SK-N-SH (cell line): Measurements from ENCODE around the gene APOBR. TPM values are rescaled to one million over a fixed set of nuclear protein-coding genes. Genes with fewer than 3 reads are reported as not detected.

Source experiments
- CTCF ChIA-PET: fragments of 300-600, 350-600 bp; formaldehyde crosslinking; extraction: SDS; loops from one replicate; lab custom pipeline; 2021; lab: Yijun Ruan, JAX
- POLR2A ChIA-PET: fragments of 350-600 bp; sonication (Branson Sonifier 250); formaldehyde crosslinking; extraction: SDS; loops from one replicate; lab custom pipeline; 2020; ENCODE audit warnings: antibody characterized with exemption, inconsistent platforms; lab: Yijun Ruan, JAX
- DNase-seq: peaks from one replicate; pipeline ENCODE4 v3.0.0; 2012
- H2AFZ ChIP-seq: fragments of 200-600 bp; sonication (generic); 2 replicates; pipeline ENCODE4 v1.8.1; 2016; ENCODE audit warnings: antibody characterized with exemption, mild to moderate bottlenecking, low read depth
- H3F3A ChIP-seq: fragments of 200-600 bp; sonication (generic); replicated peaks from 2 replicates; pipeline ENCODE3; 2016; ENCODE audit warnings: antibody characterized with exemption, mild to moderate bottlenecking; ENCODE audit not compliant: insufficient read depth
- H3K27ac ChIP-seq, 2 experiments: fragments of 200-500 bp in 1 of 2; fragments of 200-600 bp in 1 of 2; sonication (Bioruptor generic) in 1 of 2; sonication (generic), shearing (Covaris generic) in 1 of 2; 2 replicates each; pipeline versions ENCODE4 v1.5.1 to v1.6.1; 2014 to 2016; ENCODE audit warnings: low read depth in 2 of 2, inconsistent platforms in 1 of 2, low read length in 1 of 2, mild to moderate bottlenecking in 1 of 2, mixed read lengths in 1 of 2
- H3K27me3 ChIP-seq: fragments of 200-600 bp; sonication (generic), shearing (Covaris generic); 2 replicates; pipeline ENCODE4 v1.6.1; 2016; ENCODE audit warnings: mixed run types; ENCODE audit not compliant: insufficient read depth
- H3K36me3 ChIP-seq, 2 experiments: fragments of 200-500 bp in 1 of 2; fragments of 200-600 bp in 1 of 2; sonication (Bioruptor generic) in 1 of 2; sonication (generic) in 1 of 2; replicated peaks in 1 of 2; 2 replicates each; pipeline versions ENCODE3 to v1.5.1; 2014 to 2016; ENCODE audit warnings: low read length in 1 of 2, mild to moderate bottlenecking in 1 of 2; ENCODE audit not compliant: insufficient read depth in 2 of 2, control insufficient read depth in 1 of 2
- H3K4me1 ChIP-seq, 2 experiments: fragments of 200-500 bp in 1 of 2; fragments of 200-600 bp in 1 of 2; sonication (Bioruptor generic) in 1 of 2; sonication (generic), shearing (Covaris generic) in 1 of 2; 2 replicates each; pipeline versions ENCODE4 v1.5.1 to v1.6.1; 2014 to 2016; ENCODE audit warnings: low read depth in 1 of 2, low read length in 1 of 2, mixed run types in 1 of 2; ENCODE audit not compliant: insufficient read depth in 2 of 2, control insufficient read depth in 1 of 2
- H3K4me2 ChIP-seq: fragments of 200-600 bp; sonication (generic), shearing (Covaris generic); 2 replicates; pipeline ENCODE4 v1.6.1; 2017; ENCODE audit warnings: mixed run types
- H3K4me3 ChIP-seq, 2 experiments: fragments of 200-500 bp in 1 of 2; fragments of 200-600 bp in 1 of 2; sonication (Bioruptor generic) in 1 of 2; sonication (generic), shearing (Covaris generic) in 1 of 2; 2 replicates each; pipeline versions ENCODE4 v1.5.1 to v1.8.1; 2014 to 2016; ENCODE audit warnings: low read depth in 2 of 2, inconsistent platforms in 1 of 2, low read length in 1 of 2, mild to moderate bottlenecking in 1 of 2, mixed read lengths in 1 of 2, moderate library complexity in 1 of 2
- H3K79me2 ChIP-seq: fragments of 200-600 bp; sonication (generic); 2 replicates; pipeline ENCODE4 v1.8.1; 2017; ENCODE audit warnings: mild to moderate bottlenecking; ENCODE audit not compliant: insufficient read depth
- H3K9ac ChIP-seq: fragments of 200-600 bp; sonication (generic); 2 replicates; pipeline ENCODE4 v1.6.1; 2017; ENCODE audit warnings: mixed run types
- H3K9me2 ChIP-seq: fragments of 200-600 bp; sonication (generic); 2 replicates; pipeline ENCODE4 v1.6.1; 2017; ENCODE audit warnings: mixed run types
- H3K9me3 ChIP-seq: fragments of 200-600 bp; sonication (generic); 2 replicates; pipeline ENCODE4 v1.6.1; 2017; ENCODE audit warnings: mixed run types, mild to moderate bottlenecking, moderate library complexity
- H4K20me1 ChIP-seq: fragments of 200-600 bp; sonication (generic); 2 replicates; pipeline ENCODE4 v1.6.1; 2017; ENCODE audit warnings: mild to moderate bottlenecking, mixed run types; ENCODE audit not compliant: insufficient read depth
- CHD2 ChIP-seq: fragments of 150-350 bp; IDR thresholded peaks from 2 replicates; pipeline ENCODE4 v1.6.1; 2018; ENCODE audit warnings: low read length; ENCODE audit not compliant: partially characterized antibody
- ELF1 ChIP-seq: IDR thresholded peaks from 2 replicates; pipeline ENCODE4 v1.4.0; 2012
- FOSL2 ChIP-seq: IDR thresholded peaks from 2 replicates; pipeline ENCODE4 v1.4.0; 2012; ENCODE audit warnings: low read depth, mild to moderate bottlenecking, moderate library complexity, borderline replicate concordance
- GABPA ChIP-seq: IDR thresholded peaks from 2 replicates; pipeline ENCODE4 v1.4.0; 2012; ENCODE audit warnings: low read depth, mild to moderate bottlenecking
- NFIC ChIP-seq: IDR thresholded peaks from 2 replicates; pipeline ENCODE4 v1.4.0; 2012; ENCODE audit warnings: borderline replicate concordance
- RFX5 ChIP-seq: IDR thresholded peaks from 2 replicates; pipeline ENCODE4 v1.6.1; 2012; ENCODE audit warnings: mild to moderate bottlenecking, improper control_type of control experiment, low read length
- WGBS: methylation state at CpG from one replicate; pipeline ENCODE4 v1.1.6; 2017; ENCODE audit warnings: low lambda C conversion rate; 5-methylcytosine and 5-hydroxymethylcytosine counted together
- polyA plus RNA-seq, 3 experiments: library from polyadenylated mRNA; depleted of rRNA; stranded (reverse); fragments of >200 nt; gene quantifications; 2 replicates each; pipeline ENCODE4 v1.2.3, GENCODE V29; 2012
- TF ChIP-seq, protein P1 (sequence below): IDR thresholded peaks from 2 replicates; pipeline ENCODE4; 2012
- TF ChIP-seq, protein P2 (sequence below): IDR thresholded peaks from 2 replicates; pipeline ENCODE4 v1.4.0; 2012; ENCODE audit warnings: low read depth, borderline replicate concordance

APOBR gene
- polyA plus RNA-seq, 1 of the 3 experiments (the other 2 are of a cell fraction), result not detected

GRCh38 chr16:28534542-28535373 is 40.3 kb downstream of the APOBR start:
- TF ChIP-seq CHD2 (no peak), RFX5 (no peak), NFIC (no peak), GABPA (no peak), FOSL2 (no peak)
- TF ChIP-seq, protein P1, sequence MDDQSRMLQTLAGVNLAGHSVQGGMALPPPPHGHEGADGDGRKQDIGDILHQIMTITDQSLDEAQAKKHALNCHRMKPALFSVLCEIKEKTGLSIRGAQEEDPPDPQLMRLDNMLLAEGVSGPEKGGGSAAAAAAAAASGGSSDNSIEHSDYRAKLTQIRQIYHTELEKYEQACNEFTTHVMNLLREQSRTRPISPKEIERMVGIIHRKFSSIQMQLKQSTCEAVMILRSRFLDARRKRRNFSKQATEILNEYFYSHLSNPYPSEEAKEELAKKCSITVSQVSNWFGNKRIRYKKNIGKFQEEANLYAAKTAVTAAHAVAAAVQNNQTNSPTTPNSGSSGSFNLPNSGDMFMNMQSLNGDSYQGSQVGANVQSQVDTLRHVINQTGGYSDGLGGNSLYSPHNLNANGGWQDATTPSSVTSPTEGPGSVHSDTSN, result no peak
- TF ChIP-seq, protein P2, sequence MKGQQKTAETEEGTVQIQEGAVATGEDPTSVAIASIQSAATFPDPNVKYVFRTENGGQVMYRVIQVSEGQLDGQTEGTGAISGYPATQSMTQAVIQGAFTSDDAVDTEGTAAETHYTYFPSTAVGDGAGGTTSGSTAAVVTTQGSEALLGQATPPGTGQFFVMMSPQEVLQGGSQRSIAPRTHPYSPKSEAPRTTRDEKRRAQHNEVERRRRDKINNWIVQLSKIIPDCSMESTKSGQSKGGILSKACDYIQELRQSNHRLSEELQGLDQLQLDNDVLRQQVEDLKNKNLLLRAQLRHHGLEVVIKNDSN, result no peak
- Histone ChIP-seq H3K27me3 (no peaks in the 10 kb centered on the region), H3K4me1 (no peaks in the 10 kb centered on the region), H4K20me1 (no peaks in the 10 kb centered on the region), H2AFZ (no peak overlapping the region), H3K4me3 (no peak overlapping the region), H3K9me3 (no peaks in the 10 kb centered on the region), H3K36me3 (no peaks in the 10 kb centered on the region), H3K27ac (no peak overlapping the region), H3K9ac (no peak overlapping the region), H3K79me2 (no peaks in the 10 kb centered on the region), H3K4me2 (no peak overlapping the region), H3F3A (no peaks in the 10 kb centered on the region), H3K9me2 (no peaks in the 10 kb centered on the region)
- ChIA-PET POLR2A (no interaction called here), CTCF (interaction anchor here (1.3 kb wide), 1 partner anchor 14 kb away, joined by 3 read pairs; no protein-coding TSS in a partner anchor)
- 64% methylated on average over 5 of the region's 5 CpGs for WGBS
- no peak for DNase-seq

- no peaks in the 10 kb centered on the region for H3K79me2 ChIP-seq
- no peaks in the 10 kb centered on the region for H3K27me3 ChIP-seq
- no peaks in the 10 kb centered on the region for H3K36me3 ChIP-seq
- WGBS, result 82% methylated on average over 6 of the region's 6 CpGs
- TF ChIP-seq NFIC, result no peak
- TF ChIP-seq ELF1, result no peak
- CTCF ChIA-PET, result no interaction called here
- H3K9me3 ChIP-seq, result no peaks in the 10 kb centered on the region
- H3K9ac ChIP-seq, result no peak overlapping the region
- no peaks in the 10 kb centered on the region for H3K4me1 ChIP-seq
- H3K4me2 ChIP-seq, result no peak overlapping the region
- POLR2A ChIA-PET, result no interaction called here
- H3F3A ChIP-seq, result no peaks in the 10 kb centered on the region
- no peak overlapping the region for H3K27ac ChIP-seq
- H4K20me1 ChIP-seq, result no peaks in the 10 kb centered on the region
- no peaks in the 10 kb centered on the region for H3K9me2 ChIP-seq
- no peak overlapping the region for H2AFZ ChIP-seq
- DNase-seq, result no peak
- H3K4me3 ChIP-seq, result no peak overlapping the region
These were observed 42.6 kb downstream of the APOBR start for GRCh38 chr16:28537076-28537475.
